ENCODE measurements around the gene TNNT2. TPM values are rescaled to one million over a fixed set of nuclear protein-coding genes. Genes with fewer than 3 reads are reported as not detected.

TNNT2 gene
- total and polyA plus RNA-seq, 2 of the 13 experiments (the other 11 are each of a cell fraction or from before 2014, with no cell fraction given): 0.20 to 0.63 TPM

DNA sequence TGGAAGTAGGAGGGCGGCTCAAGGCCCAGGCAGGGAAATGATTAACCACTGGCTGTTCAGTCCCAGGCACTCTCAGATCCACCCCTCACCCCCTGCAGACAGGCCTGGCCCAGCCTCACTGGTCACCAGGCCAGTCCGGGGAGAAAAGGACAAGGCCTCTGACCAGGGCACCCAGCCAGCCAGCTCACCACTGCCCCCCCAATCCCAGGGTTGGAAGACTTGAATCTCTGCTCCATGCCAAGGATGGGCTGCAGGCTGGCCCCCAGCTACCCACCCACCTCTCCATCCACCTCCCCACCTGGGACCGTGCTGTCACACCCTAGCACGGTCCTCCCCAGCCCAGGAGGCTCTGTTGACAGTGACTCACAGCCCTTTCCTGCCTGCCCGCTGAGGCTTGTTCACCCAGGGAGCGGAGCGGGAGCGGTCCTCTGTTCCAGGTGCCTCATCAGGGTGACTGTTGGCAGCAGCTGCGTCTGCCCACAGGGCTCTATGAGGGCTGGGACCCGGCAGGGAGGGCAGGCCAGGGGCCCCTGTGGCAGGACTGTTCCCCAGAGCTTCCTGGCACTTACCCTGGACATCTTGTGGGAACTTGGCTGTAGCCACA lies 19.5 kb upstream of the TNNT2 start (continued):
- TF ChIP-seq ZNF674 (CRISPR knock-in tag; IDR thresholded peaks at IDR 0.05; ENCODE audit: low read depth): no peak
- TF ChIP-seq, protein P1, sequence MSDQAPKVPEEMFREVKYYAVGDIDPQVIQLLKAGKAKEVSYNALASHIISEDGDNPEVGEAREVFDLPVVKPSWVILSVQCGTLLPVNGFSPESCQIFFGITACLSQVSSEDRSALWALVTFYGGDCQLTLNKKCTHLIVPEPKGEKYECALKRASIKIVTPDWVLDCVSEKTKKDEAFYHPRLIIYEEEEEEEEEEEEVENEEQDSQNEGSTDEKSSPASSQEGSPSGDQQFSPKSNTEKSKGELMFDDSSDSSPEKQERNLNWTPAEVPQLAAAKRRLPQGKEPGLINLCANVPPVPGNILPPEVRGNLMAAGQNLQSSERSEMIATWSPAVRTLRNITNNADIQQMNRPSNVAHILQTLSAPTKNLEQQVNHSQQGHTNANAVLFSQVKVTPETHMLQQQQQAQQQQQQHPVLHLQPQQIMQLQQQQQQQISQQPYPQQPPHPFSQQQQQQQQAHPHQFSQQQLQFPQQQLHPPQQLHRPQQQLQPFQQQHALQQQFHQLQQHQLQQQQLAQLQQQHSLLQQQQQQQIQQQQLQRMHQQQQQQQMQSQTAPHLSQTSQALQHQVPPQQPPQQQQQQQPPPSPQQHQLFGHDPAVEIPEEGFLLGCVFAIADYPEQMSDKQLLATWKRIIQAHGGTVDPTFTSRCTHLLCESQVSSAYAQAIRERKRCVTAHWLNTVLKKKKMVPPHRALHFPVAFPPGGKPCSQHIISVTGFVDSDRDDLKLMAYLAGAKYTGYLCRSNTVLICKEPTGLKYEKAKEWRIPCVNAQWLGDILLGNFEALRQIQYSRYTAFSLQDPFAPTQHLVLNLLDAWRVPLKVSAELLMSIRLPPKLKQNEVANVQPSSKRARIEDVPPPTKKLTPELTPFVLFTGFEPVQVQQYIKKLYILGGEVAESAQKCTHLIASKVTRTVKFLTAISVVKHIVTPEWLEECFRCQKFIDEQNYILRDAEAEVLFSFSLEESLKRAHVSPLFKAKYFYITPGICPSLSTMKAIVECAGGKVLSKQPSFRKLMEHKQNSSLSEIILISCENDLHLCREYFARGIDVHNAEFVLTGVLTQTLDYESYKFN (CRISPR knock-in tag; conservative IDR thresholded peaks at IDR 0.05): peak; percentile 70
- TF ChIP-seq ZNF724P (CRISPR knock-in tag; IDR thresholded peaks at IDR 0.05; ENCODE audit: borderline replicate concordance): no peak
- peak; percentile 85 for TF ChIP-seq ZNF605 (CRISPR knock-in tag; IDR thresholded peaks at IDR 0.05)
- peak; percentile 39; the same call in 1 of the 2 replicates for TF ChIP-seq MEIS2 (CRISPR knock-in tag; IDR thresholded peaks at IDR 0.05)
- peak; percentile 91 for TF ChIP-seq ZNF598 (CRISPR knock-in tag; IDR thresholded peaks at IDR 0.05; ENCODE audit: borderline replicate concordance)
- TF ChIP-seq KDM5B (CRISPR knock-in tag; IDR thresholded peaks at IDR 0.05; ENCODE audit: borderline replicate concordance): peak; percentile 49; the same call in 1 of the 2 replicates
- no peak for TF ChIP-seq ZFP36 (IDR thresholded peaks at IDR 0.05; ENCODE audit: borderline replicate concordance, low read depth, low read length, partially characterized antibody)
- no peak for TF ChIP-seq YEATS4 (CRISPR knock-in tag; IDR thresholded peaks at IDR 0.05; ENCODE audit: borderline replicate concordance)
- no peak for TF ChIP-seq ZNF672 (CRISPR knock-in tag; IDR thresholded peaks at IDR 0.05)
- peak; percentile 57; the same call in 1 of the 2 replicates for TF ChIP-seq BCL3 (CRISPR knock-in tag; IDR thresholded peaks at IDR 0.05)
- peak; percentile 63 for TF ChIP-seq XRCC5 (optimal IDR thresholded peaks at IDR 0.05; ENCODE audit: low read length)
- 0 out of 2 replicates have a peak, but pooled peaks have one; percentile 46 for TF ChIP-seq KMT2A (CRISPR knock-in tag; IDR thresholded peaks at IDR 0.05)
- TF ChIP-seq ARID5B (CRISPR knock-in tag; IDR thresholded peaks at IDR 0.05): peak; percentile 60; the same call in 1 of the 2 replicates
- TF ChIP-seq MIER3 (CRISPR knock-in tag; IDR thresholded peaks at IDR 0.05; ENCODE audit: borderline replicate concordance): no peak
- TF ChIP-seq ZFP91 (CRISPR knock-in tag; IDR thresholded peaks at IDR 0.05; ENCODE audit: borderline replicate concordance): no peak; the same call in 1 of the 2 replicates
- TF ChIP-seq NPAS2 (CRISPR knock-in tag; IDR thresholded peaks at IDR 0.05; ENCODE audit: borderline replicate concordance): no peak
- TF ChIP-seq SKI (IDR thresholded peaks at IDR 0.05; ENCODE audit: partially characterized antibody): peak; percentile 67
- TF ChIP-seq MYC (CRISPR knock-in tag; IDR thresholded peaks at IDR 0.05; ENCODE audit: borderline replicate concordance): peak; percentile 47; the same call in 1 of the 2 replicates
